NCI-H2227 treated with DMSO at 0.1 percent for 48 hours (cell line): ENCODE results near the gene TMPRSS13.
"Not testable (repeated sequence)": the region's sequence is repeated elsewhere in the genome, so short reads cannot be mapped to it uniquely, and the experiment has no call there.

ENCODE experiments used
- DNase-seq: peaks from one replicate; lab custom pipeline; 2025; lab: John Stamatoyannopoulos, UW

Gene TMPRSS13

GRCh38 chr11:117872420-117872961 is 56.7 kb downstream of the TMPRSS13 start:
- no peak for DNase-seq

DNA sequence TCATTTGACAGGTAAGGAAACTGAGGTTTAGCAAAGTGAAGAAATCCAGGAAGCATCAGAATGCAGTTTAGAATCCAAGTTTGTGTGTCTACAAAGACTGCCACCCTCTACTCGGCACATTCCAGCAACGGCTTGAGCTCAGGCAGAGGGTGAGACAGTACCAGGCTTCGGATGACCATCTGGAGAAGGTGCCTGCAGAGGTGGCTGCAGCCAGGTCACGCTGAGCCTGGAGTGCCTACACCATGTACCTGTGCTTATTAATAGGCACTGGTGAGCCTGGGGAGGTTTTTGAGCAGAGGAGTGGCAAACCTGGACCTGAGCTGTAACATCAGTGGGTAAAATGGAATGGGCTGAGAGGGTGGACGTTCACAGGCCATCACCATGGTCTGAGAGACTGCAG is 57.4 kb downstream of the TMPRSS13 start:
- no peak for DNase-seq

GRCh38 chr11:117871160-117871559 is 58.0 kb downstream of the TMPRSS13 start:
- no peak for DNase-seq

DNA sequence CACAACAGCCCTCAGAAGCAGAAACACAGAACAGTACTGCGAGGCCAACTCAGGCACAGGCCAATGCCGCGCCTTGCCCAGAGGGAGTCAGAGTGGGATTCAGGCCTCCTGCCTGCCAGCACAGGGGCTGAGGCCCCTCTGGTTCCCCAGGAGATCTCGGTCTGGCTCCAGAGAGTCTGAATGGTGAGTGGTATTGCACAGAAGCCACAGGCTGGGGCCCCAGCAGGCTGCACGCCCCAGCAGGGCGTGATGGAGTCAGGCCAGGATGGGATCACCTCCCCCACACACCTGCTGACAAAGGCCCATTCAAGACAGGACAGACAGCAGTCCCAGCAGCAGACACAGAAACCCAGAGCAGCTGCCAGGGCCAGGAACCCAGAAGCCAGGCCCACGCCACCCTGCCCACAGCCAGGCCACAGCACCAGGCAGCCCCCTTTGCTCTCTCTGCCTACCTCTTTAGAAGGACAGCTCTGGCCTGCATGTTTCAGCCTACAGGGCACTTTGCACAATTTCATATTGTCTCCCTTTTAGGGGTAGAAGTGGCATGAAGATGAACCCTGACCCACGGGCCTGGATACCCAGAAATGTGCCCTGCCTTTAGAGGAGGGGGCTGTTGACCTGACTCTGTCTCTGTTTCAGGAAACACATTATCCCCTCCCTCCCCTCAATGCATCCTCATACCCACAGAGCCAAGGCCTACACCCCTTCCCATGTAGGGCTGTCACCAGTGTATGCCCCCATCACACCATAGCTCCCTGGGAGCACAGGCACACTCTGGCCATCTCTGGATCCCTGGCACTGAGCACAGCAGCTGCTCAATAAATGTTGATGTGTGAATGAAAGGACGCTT is 58.9 kb downstream of the TMPRSS13 start:
- DNase-seq, result no peak

DNA sequence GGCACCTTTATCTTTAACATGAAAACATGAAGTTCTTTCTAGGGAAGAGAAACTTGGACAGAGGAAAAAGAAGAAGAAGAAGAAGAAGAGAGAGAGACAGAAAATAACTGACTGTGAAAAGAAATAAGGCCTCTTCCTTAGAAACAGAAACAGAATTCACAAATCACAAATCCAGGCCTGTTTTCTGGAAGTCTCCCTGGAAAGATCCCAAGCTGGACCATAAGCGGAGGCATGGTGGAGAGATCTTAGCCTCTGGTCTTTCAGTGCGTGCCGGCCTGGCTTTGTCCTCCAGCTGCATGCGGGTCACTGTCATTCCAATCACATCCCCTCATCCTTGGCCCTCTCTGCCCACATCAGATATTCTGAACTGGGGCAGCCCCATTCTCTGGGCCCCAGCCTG is 59.6 kb downstream of the TMPRSS13 start:
- no peak for DNase-seq

DNA sequence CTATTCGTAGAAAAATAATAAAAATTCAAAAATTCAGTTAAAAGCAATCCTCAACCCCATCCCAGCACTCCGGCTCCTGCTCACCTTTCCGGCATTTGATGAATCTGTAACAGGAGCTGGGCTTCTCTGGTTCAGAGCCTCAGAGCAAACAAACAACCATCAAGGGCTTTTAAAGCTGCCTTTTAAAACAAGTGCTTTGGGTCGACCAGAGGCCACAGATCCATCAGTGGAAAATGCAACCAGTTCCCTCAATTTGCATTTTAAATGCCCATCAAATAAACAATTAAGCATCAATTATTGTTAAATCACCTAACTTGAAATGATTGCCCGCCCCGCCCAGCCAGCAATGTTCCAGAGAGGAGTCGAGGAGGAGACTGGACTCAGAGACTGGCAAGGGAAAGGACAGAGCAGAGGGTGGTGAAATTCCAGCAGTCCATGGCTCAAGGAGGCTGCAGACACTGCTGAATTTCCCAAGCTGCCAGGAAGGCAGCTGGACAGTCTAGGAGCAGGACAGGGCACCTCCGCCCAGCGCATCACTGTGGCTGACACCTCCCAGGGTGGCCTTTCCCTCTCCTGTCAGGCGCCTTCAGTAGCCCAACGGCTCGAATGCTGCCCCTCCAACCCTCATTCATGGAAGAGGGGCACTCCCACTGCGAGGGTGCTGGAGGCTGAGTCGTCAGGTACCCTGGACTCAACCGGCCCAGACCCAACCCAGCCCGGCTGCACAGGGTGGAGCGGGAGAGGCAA is 60.2 kb downstream of the TMPRSS13 start:
- no peak for DNase-seq

DNA sequence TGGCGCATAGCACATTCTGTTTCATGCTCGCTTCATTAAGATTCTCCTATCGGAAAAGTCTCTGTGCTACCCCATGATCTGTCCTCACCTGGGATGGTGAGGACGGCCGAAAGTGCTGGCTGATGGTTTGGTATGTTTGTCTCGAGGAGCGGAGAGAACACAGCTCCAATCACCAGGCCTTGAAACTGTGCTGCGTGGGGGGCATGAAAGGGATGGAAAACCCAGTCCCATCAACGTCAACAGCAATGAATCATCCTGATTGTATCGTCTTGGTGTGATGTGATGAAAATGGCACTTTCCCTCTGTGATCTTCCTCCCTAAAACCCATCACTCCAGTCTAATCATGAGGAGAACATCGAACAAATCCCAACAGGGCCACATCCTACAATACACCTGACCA is 61.1 kb downstream of the TMPRSS13 start:
- DNase-seq, result no peak

- DNase-seq, result no peak
These were observed 62.7 kb downstream of the TMPRSS13 start for GRCh38 chr11:117866526-117866925.

GRCh38 chr11:117865546-117865945 is 63.7 kb downstream of the TMPRSS13 start:
- DNase-seq, result not testable (repeated sequence)

DNA sequence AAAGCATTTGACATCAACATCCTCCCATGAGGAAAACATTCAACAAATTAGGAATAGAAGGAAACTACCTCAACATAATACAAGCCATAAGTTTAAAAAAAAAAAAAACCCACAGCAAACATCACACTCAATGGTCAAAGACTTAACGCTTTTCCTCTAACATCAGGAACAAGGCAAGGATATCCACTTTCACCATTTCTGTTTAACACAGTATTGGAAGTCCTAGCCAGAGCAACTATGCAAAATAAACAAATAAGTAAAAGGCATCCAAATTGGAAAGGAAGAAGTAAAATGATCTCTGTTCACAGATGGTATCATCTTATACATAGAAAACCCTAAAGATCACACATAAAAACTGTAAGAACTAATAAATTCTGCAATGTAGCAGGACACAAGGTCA is 65.8 kb downstream of the TMPRSS13 start:
- DNase-seq, result no peak

GRCh38 chr11:117862753-117863152 is 66.4 kb downstream of the TMPRSS13 start:
- no peak for DNase-seq

DNA sequence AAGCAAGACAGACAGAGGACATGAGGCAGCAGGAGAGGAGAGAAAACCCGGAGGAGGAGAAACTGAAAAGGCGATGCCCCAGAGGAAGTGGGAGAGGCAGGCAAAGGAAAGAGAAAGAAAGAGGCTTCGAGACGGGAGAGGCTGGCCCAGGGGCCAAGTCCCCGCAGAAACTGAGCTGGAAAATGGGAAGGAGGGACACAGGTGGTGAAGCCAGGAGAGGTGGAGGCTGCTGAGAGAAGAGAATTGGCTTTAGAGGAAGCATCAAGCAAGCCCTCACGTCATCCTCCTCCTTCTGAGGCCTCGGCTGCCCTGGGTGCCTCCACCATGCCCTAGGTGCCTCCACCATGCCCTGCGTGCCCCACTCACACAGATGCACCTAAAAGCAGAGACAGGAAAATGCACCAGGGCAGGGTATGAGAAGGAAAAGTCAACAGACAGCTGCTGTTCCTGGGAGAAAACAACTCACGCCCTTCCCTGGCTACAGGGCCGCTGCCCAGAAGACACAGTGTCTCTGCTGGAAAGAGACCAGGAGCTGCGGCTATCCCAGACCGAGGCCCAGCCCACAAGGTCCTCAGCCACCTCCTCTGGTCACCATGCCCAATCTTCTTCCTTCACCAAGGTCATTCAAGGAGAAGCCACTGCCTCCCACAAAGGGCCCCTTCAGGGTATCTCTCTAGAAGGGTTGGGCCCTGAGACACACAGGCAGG is 67.0 kb downstream of the TMPRSS13 start:
- DNase-seq, result no peak

GRCh38 chr11:117861151-117862018 is 67.8 kb downstream of the TMPRSS13 start:
- DNase-seq, result peak; percentile 87

- DNase-seq, result no peak
These were observed 69.1 kb downstream of the TMPRSS13 start for GRCh38 chr11:117860139-117860538.

DNA sequence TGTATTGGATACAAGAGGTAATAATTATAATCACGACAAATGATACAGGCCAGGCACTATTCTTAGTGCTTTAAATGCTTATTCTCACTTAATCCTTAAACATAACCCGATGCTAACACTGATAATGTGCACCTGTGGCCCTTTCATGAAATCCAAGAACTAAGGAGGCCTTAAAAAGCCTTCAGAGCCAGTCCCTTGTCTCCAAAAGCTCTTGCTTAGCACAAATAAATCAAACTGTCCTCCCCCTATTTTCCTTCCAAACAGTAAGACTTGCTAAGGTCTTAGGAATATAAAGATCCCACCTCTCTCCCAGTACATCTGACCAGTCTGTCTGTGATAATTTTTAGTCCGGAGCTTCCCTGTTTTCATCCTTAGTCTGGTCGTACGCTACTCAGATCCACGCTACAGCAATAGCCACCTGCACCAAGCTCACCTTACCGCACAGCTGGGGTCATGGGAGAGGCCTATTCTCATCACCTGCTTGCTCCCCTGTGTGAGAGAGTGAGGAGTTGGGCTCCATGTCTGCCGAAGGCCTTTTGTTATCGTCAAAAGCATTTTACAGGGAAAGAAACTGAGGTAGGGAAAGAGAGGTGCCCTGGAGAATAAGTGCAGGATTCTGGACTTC is 69.6 kb downstream of the TMPRSS13 start:
- peak; percentile 28 for DNase-seq

GRCh38 chr11:117859061-117859460 is 70.1 kb downstream of the TMPRSS13 start:
- DNase-seq, result no peak

- DNase-seq, result no peak
These were observed 71.3 kb downstream of the TMPRSS13 start for GRCh38 chr11:117857734-117858414.

- peak; percentile 70 for DNase-seq
These were observed 73.1 kb downstream of the TMPRSS13 start for GRCh38 chr11:117855912-117856651.

DNA sequence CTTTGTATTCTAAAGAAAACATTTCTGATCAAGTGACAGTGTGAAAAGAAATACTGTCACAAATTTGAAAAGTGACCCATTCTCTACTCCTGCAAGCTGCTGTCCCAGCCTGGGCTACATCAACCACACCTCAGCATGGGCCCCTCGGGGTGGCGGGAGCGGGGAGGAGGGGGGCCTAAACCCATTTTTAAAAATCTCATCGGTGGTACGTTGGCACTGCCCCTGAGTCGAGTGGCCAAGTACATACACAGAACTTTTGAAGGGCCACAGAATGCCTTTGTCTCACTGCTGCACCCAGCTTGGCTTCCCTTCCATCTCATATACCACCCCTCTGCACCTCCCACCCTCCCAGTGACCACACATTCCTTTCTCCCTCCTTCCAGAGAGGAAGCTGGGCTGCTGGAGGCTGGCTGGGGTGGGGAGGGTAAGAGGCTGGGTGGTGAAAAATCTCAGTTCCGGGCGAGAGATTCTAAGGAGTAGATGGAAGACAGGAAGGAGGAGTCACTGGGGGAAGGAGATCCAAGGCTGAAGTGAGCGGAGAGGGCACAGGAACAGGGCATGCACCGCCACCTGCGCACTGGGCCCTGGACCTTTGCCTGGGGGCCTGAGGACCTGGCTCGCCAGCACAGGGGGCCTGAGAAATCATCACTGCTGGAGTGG is 73.9 kb downstream of the TMPRSS13 start:
- DNase-seq, result no peak
